ENCODE data around the gene ERC1.

ERC1 gene

GRCh38 chr12:1380171-1380851, 389.3 kb downstream of the ERC1 start:
- H3K4me3 ChIP-seq (IDR thresholded peaks at IDR 0.05; ENCODE audit: insufficient read depth, low read depth, low read length) = no peak overlapping the region
- no peak overlapping the region for H2AFZ ChIP-seq (ENCODE audit: low read depth)
- no peak overlapping the region for H3K4me2 ChIP-seq
- TF ChIP-seq CTCF (conservative IDR thresholded peaks at IDR 0.05; ENCODE audit: low read depth, low read length) = no peak
- H3K36me3 ChIP-seq (ENCODE audit: insufficient read depth) = no peaks in the 10 kb centered on the region
- no peaks in the 10 kb centered on the region for H3K27me3 ChIP-seq (ENCODE audit: insufficient read depth, low read depth)
- no peaks in the 10 kb centered on the region for H3K79me2 ChIP-seq (ENCODE audit: insufficient read depth, low read depth)
- no peaks in the 10 kb centered on the region for H3K4me1 ChIP-seq (ENCODE audit: low read depth, poor library complexity, severe bottlenecking)
- H3K9ac ChIP-seq = no peak overlapping the region
- no peak overlapping the region for H3K27ac ChIP-seq
- H4K20me1 ChIP-seq (ENCODE audit: insufficient read depth) = no peaks in the 10 kb centered on the region

GRCh38 chr12:1382151-1382550, 391.1 kb downstream of the ERC1 start:
- TF ChIP-seq CTCF (conservative IDR thresholded peaks at IDR 0.05; ENCODE audit: low read depth, low read length) = no peak
- Histone ChIP-seq H3K27me3 (ENCODE audit: insufficient read depth, low read depth) (no peaks in the 10 kb centered on the region), H3K4me3 (IDR thresholded peaks at IDR 0.05; ENCODE audit: insufficient read depth, low read depth, low read length) (no peak overlapping the region), H3K36me3 (ENCODE audit: insufficient read depth) (no peaks in the 10 kb centered on the region), H3K4me1 (ENCODE audit: low read depth, poor library complexity, severe bottlenecking) (no peaks in the 10 kb centered on the region), H3K4me2 (no peak overlapping the region), H3K27ac (no peak overlapping the region), H4K20me1 (ENCODE audit: insufficient read depth) (no peaks in the 10 kb centered on the region), H3K79me2 (ENCODE audit: insufficient read depth, low read depth) (no peaks in the 10 kb centered on the region), H2AFZ (ENCODE audit: low read depth) (no peak overlapping the region), H3K9ac (no peak overlapping the region)

- Histone ChIP-seq H4K20me1 (ENCODE audit: insufficient read depth) (no peaks in the 10 kb centered on the region), H3K4me1 (ENCODE audit: low read depth, poor library complexity, severe bottlenecking) (no peaks in the 10 kb centered on the region), H3K9ac (no peak overlapping the region), H2AFZ (ENCODE audit: low read depth) (no peak overlapping the region), H3K27me3 (ENCODE audit: insufficient read depth, low read depth) (no peaks in the 10 kb centered on the region), H3K27ac (no peak overlapping the region), H3K36me3 (ENCODE audit: insufficient read depth) (no peaks in the 10 kb centered on the region), H3K4me2 (no peak overlapping the region), H3K4me3 (IDR thresholded peaks at IDR 0.05; ENCODE audit: insufficient read depth, low read depth, low read length) (no peak overlapping the region), H3K79me2 (ENCODE audit: insufficient read depth, low read depth) (no peaks in the 10 kb centered on the region)
- TF ChIP-seq CTCF (conservative IDR thresholded peaks at IDR 0.05; ENCODE audit: low read depth, low read length) = no peak
These were observed 391.8 kb downstream of the ERC1 start for GRCh38 chr12:1382826-1383225.

GRCh38 chr12:1383758-1384157, 392.7 kb downstream of the ERC1 start:
- Histone ChIP-seq H3K27ac (no peak overlapping the region), H3K4me2 (no peak overlapping the region), H2AFZ (ENCODE audit: low read depth) (no peak overlapping the region), H3K4me3 (IDR thresholded peaks at IDR 0.05; ENCODE audit: insufficient read depth, low read depth, low read length) (no peak overlapping the region), H3K9ac (no peak overlapping the region), H3K36me3 (ENCODE audit: insufficient read depth) (no peaks in the 10 kb centered on the region), H3K27me3 (ENCODE audit: insufficient read depth, low read depth) (no peaks in the 10 kb centered on the region), H3K79me2 (ENCODE audit: insufficient read depth, low read depth) (no peaks in the 10 kb centered on the region), H3K4me1 (ENCODE audit: low read depth, poor library complexity, severe bottlenecking) (no peaks in the 10 kb centered on the region), H4K20me1 (ENCODE audit: insufficient read depth) (no peaks in the 10 kb centered on the region)
- no peak for TF ChIP-seq CTCF (conservative IDR thresholded peaks at IDR 0.05; ENCODE audit: low read depth, low read length)
